Measurements from ENCODE around the gene DOCK11.
A peak's percentile ranks its signal among the peaks of the same experiment; 100 is the strongest.

The DOCK11 gene

GRCh38 chrX:118631586-118631985, 136.0 kb downstream of the DOCK11 start:
- in situ Hi-C loops (cut with HindIII; ENCODE audit: low pct_ligation_motif_present, low sequenced_read_pairs) = no loop called here
- no peak for DNase-seq
- H3K36me3 ChIP-seq (replicated peaks) = no peaks in the 10 kb centered on the region
- H3K27ac ChIP-seq = no peak overlapping the region
- H3K4me3 ChIP-seq (ENCODE audit: low read depth, low read length) = no peak overlapping the region
- TF ChIP-seq, protein P1, sequence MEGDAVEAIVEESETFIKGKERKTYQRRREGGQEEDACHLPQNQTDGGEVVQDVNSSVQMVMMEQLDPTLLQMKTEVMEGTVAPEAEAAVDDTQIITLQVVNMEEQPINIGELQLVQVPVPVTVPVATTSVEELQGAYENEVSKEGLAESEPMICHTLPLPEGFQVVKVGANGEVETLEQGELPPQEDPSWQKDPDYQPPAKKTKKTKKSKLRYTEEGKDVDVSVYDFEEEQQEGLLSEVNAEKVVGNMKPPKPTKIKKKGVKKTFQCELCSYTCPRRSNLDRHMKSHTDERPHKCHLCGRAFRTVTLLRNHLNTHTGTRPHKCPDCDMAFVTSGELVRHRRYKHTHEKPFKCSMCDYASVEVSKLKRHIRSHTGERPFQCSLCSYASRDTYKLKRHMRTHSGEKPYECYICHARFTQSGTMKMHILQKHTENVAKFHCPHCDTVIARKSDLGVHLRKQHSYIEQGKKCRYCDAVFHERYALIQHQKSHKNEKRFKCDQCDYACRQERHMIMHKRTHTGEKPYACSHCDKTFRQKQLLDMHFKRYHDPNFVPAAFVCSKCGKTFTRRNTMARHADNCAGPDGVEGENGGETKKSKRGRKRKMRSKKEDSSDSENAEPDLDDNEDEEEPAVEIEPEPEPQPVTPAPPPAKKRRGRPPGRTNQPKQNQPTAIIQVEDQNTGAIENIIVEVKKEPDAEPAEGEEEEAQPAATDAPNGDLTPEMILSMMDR (IDR thresholded peaks at IDR 0.05; ENCODE audit: low read depth, low read length, missing control alignments) = no peak
- H3K27me3 ChIP-seq (replicated peaks) = no peaks in the 10 kb centered on the region

DNA sequence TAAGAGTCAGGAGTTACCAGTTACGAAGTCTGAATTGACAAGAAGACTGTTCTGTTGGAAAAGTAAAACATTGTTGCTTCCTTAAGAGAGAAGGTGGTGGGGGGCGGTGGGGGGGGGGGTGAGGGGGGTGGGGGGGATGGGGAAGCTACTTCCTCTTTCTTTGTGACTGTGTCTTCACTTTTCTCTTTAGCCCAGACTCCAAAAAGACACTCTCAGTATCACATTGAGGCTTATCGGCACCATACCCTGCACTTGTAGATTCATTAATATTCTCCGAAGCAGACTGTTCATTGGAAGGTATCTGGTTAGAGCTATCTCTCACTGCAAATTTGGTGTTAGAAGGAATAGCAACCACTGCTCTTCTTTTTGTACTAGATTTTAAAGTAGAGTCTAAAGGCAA, 137.2 kb downstream of the DOCK11 start:
- no peak overlapping the region for H3K27ac ChIP-seq
- H3K27me3 ChIP-seq (replicated peaks) = no peaks in the 10 kb centered on the region
- TF ChIP-seq, protein P1 (IDR thresholded peaks at IDR 0.05; ENCODE audit: low read depth, low read length, missing control alignments) = no peak
- DNase-seq = no peak
- no peaks in the 10 kb centered on the region for H3K36me3 ChIP-seq (replicated peaks)
- H3K4me3 ChIP-seq (ENCODE audit: low read depth, low read length) = no peak overlapping the region
- in situ Hi-C loops (cut with HindIII; ENCODE audit: low pct_ligation_motif_present, low sequenced_read_pairs) = no loop called here

GRCh38 chrX:118633530-118633929, 137.9 kb downstream of the DOCK11 start:
- no peaks in the 10 kb centered on the region for H3K36me3 ChIP-seq (replicated peaks)
- H3K27ac ChIP-seq = no peak overlapping the region
- H3K4me3 ChIP-seq (ENCODE audit: low read depth, low read length) = no peak overlapping the region
- TF ChIP-seq, protein P1 (IDR thresholded peaks at IDR 0.05; ENCODE audit: low read depth, low read length, missing control alignments) = no peak
- no peak for DNase-seq
- H3K27me3 ChIP-seq (replicated peaks) = no peaks in the 10 kb centered on the region
- in situ Hi-C loops (cut with HindIII; ENCODE audit: low pct_ligation_motif_present, low sequenced_read_pairs) = no loop called here

GRCh38 chrX:118634336-118634735, 138.7 kb downstream of the DOCK11 start:
- Histone ChIP-seq H3K36me3 (replicated peaks) (no peaks in the 10 kb centered on the region), H3K27me3 (replicated peaks) (no peaks in the 10 kb centered on the region), H3K4me3 (ENCODE audit: low read depth, low read length) (no peak overlapping the region), H3K27ac (no peak overlapping the region)
- in situ Hi-C loops (cut with HindIII; ENCODE audit: low pct_ligation_motif_present, low sequenced_read_pairs) = no loop called here
- no peak for DNase-seq
- TF ChIP-seq, protein P1 (IDR thresholded peaks at IDR 0.05; ENCODE audit: low read depth, low read length, missing control alignments) = no peak

DNA sequence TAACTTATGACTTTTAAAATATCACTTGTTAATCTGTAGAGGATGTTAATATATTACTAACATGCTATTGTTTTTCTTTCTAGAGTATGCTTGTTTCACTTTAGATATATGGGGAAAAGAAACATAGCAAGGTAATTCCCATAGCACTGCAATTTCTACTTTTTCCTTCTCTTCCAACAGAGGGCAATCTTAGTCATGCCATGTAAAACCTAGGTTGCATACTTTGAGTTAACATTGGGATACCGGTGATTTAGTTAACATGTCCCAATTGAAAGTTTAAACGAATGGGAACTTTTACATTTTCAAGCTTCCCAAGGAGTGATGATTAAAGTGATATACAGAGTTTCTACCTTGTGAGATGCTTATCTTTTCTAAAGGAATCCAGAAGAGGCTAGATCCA, 142.4 kb downstream of the DOCK11 start:
- Histone ChIP-seq H3K4me3 (ENCODE audit: low read depth, low read length) (no peak overlapping the region), H3K36me3 (replicated peaks) (no peaks in the 10 kb centered on the region), H3K27me3 (replicated peaks) (no peaks in the 10 kb centered on the region), H3K27ac (no peak overlapping the region)
- in situ Hi-C loops (cut with HindIII; ENCODE audit: low pct_ligation_motif_present, low sequenced_read_pairs) = no loop called here
- no peak for DNase-seq
- TF ChIP-seq, protein P1 (IDR thresholded peaks at IDR 0.05; ENCODE audit: low read depth, low read length, missing control alignments) = no peak

DNA sequence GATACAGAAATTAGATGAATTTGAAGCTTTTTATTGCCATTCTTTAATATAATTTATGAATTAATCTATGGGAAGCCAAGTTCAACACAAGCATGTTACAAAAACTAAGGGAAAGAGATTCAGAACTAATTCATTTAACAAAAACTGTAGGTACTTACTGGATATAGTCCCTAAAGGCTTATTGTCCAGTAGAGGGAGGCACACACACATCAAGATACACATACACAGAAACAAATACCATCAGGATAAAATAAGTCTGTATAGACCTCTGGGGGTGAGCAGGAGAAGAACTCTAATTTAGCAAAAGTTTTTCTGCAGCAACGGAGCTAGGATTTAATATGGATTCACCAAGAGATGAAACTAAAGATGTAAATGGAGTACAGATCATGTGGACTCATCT, 148.8 kb downstream of the DOCK11 start:
- H3K36me3 ChIP-seq (replicated peaks) = no peaks in the 10 kb centered on the region

More for the DNA sequence above, 148.8 kb downstream of the DOCK11 start:
- in situ Hi-C loops (cut with HindIII; ENCODE audit: low pct_ligation_motif_present, low sequenced_read_pairs) = no loop called here
- Histone ChIP-seq H3K4me3 (ENCODE audit: low read depth, low read length) (no peak overlapping the region), H3K27me3 (replicated peaks) (no peaks in the 10 kb centered on the region), H3K27ac (no peak overlapping the region)
- DNase-seq = peak; percentile 40
- TF ChIP-seq, protein P1 (IDR thresholded peaks at IDR 0.05; ENCODE audit: low read depth, low read length, missing control alignments) = peak; percentile 37

Measured in brain microvascular endothelial cell (primary cell).